Measurements from ENCODE around the gene SOX10.

The SOX10 gene

DNA sequence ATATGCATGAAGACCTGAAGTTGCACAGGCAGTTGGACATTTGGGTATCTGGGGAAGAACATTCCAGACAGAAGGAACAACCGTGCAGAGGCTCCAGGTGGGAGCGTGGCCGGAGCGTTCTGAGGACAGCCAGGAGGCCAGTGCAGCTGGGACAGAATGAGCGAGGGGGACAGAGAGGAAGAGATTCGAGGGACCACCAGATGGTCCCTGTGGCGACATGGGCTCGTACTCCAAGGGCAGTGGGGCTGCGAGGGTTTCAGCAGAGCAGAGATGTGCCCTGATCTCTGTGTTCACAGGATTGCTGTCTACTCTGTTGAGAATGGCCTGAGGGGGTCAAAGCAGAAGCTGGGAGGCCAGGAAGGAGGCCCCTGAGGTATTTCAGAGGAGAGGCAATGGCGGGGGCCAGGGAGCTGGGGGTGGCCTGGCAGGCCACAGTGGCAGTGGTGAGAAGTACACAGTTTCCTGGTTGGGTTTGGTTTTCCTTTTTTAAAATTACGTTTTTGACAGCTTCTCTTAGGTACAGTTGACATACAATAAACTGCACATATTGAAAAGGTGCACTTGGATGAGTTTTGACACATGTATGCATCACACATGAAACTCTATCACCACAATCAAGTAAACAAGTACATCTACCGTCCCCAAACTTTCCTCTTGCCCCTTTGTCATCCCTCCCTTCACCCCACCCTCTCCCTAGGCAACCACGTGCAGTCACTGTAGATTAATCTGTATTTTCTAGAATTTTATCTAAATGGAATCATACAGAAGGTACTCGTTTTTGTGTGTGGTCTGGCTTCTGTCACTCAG lies 24.8 kb upstream of the SOX10 start:
- no peaks in the 10 kb centered on the region for H3K36me3 ChIP-seq (ENCODE audit: control insufficient read depth, insufficient read depth, low read length)
- no peaks in the 10 kb centered on the region for H3K27me3 ChIP-seq (ENCODE audit: control insufficient read depth, insufficient read depth, low read length)
- no peaks in the 10 kb centered on the region for H3K9me3 ChIP-seq (ENCODE audit: control insufficient read depth, insufficient read depth, low read length)
- no peaks in the 10 kb centered on the region for H3K4me1 ChIP-seq (ENCODE audit: control insufficient read depth, insufficient read depth, low read length)
- H3K4me3 ChIP-seq (ENCODE audit: low read depth, low read length) = no peak overlapping the region
- no peak overlapping the region for H3K9ac ChIP-seq (ENCODE audit: low read depth, low read length)

DNA sequence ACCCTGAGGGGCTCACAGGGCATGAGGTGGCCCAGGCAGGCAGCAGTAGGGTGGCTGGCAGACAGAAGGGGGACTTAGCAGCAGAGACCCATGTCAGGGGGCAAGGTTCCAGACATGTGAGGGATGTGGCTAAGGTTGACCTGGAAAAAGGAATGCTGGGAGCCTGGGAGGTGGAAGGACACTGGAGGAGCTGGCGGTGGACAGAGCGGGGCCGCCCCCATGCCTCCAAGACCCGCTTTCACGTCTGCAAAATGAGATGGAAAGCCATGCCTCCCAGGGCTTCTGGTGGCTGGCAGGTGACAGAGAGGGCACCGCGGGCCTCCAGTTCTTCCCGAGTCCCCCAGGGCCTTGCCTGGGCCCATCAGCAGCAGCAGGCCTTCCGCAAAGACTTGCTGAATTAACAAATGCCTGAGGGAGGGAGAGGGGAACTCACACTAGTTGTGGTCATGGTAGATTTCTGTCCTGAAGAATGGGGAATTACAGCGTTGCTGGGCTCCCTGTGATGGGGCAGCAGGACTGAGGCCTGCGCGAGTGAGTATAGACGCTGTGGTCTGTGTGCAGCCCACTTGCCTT lies 23.1 kb upstream of the SOX10 start:
- Histone ChIP-seq H3K9me3 (ENCODE audit: control insufficient read depth, insufficient read depth, low read length) (no peaks in the 10 kb centered on the region), H3K9ac (ENCODE audit: low read depth, low read length) (no peak overlapping the region), H3K4me1 (ENCODE audit: control insufficient read depth, insufficient read depth, low read length) (no peaks in the 10 kb centered on the region), H3K27me3 (ENCODE audit: control insufficient read depth, insufficient read depth, low read length) (no peaks in the 10 kb centered on the region), H3K36me3 (ENCODE audit: control insufficient read depth, insufficient read depth, low read length) (no peaks in the 10 kb centered on the region), H3K4me3 (ENCODE audit: low read depth, low read length) (no peak overlapping the region)

- Histone ChIP-seq H3K4me3 (ENCODE audit: low read depth, low read length) (no peak overlapping the region), H3K4me1 (ENCODE audit: control insufficient read depth, insufficient read depth, low read length) (no peaks in the 10 kb centered on the region), H3K9ac (ENCODE audit: low read depth, low read length) (no peak overlapping the region), H3K9me3 (ENCODE audit: control insufficient read depth, insufficient read depth, low read length) (no peaks in the 10 kb centered on the region), H3K27me3 (ENCODE audit: control insufficient read depth, insufficient read depth, low read length) (no peaks in the 10 kb centered on the region), H3K36me3 (ENCODE audit: control insufficient read depth, insufficient read depth, low read length) (no peaks in the 10 kb centered on the region)
These were observed 22.6 kb upstream of the SOX10 start for GRCh38 chr22:38006906-38007305.

DNA sequence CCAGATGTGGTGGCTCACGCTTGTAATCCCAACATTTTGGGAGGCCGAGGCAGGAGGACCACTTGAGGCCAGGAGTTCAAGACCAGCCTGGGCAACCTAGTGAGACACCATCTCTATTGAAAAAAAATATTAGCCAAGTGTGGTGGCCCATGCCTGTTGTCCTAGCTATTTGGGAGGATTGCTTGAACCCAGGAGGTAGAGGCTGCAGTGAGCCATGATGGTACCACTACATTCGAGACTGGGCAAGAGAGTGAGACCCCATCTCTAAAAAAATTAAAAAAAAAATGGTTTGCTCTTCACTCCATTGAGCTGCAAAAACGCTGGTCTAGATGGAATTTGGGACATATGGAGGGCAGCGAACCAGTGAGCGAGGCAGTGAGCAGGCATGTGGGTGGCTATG lies 21.6 kb upstream of the SOX10 start:
- H3K27me3 ChIP-seq (ENCODE audit: control insufficient read depth, insufficient read depth, low read length) = no peaks in the 10 kb centered on the region
- H3K9me3 ChIP-seq (ENCODE audit: control insufficient read depth, insufficient read depth, low read length) = no peaks in the 10 kb centered on the region
- H3K4me1 ChIP-seq (ENCODE audit: control insufficient read depth, insufficient read depth, low read length) = no peaks in the 10 kb centered on the region
- no peaks in the 10 kb centered on the region for H3K36me3 ChIP-seq (ENCODE audit: control insufficient read depth, insufficient read depth, low read length)
- no peak overlapping the region for H3K4me3 ChIP-seq (ENCODE audit: low read depth, low read length)
- H3K9ac ChIP-seq (ENCODE audit: low read depth, low read length) = no peak overlapping the region

GRCh38 chr22:37999640-38000272 lies 15.4 kb upstream of the SOX10 start:
- Histone ChIP-seq H3K36me3 (ENCODE audit: control insufficient read depth, insufficient read depth, low read length) (no peaks in the 10 kb centered on the region), H3K4me1 (ENCODE audit: control insufficient read depth, insufficient read depth, low read length) (no peaks in the 10 kb centered on the region), H3K9ac (ENCODE audit: low read depth, low read length) (no peak overlapping the region), H3K9me3 (ENCODE audit: control insufficient read depth, insufficient read depth, low read length) (no peaks in the 10 kb centered on the region), H3K4me3 (ENCODE audit: low read depth, low read length) (no peak overlapping the region), H3K27me3 (ENCODE audit: control insufficient read depth, insufficient read depth, low read length) (no peaks in the 10 kb centered on the region)

DNA sequence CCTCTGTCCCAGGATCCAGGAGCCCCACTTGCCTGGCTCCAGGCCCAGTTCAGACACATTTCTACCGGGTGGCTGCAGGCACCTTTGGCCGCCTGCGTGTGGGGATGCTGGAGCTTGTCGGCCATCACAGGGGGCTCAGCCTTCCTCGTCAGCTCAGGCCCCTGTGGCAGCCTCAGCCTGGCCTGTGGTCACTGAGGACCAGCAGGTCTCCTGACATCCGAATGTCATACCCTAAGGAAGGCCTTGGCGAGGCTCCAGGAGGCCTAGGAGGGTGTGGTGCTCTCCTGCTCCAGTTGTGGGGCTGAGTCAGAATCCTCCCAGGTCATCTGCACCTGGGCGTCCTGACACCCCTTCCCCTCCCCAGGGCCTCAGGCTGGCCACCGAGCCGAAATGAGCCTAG lies 14.9 kb upstream of the SOX10 start:
- Histone ChIP-seq H3K36me3 (ENCODE audit: control insufficient read depth, insufficient read depth, low read length) (no peaks in the 10 kb centered on the region), H3K4me3 (ENCODE audit: low read depth, low read length) (no peak overlapping the region), H3K9ac (ENCODE audit: low read depth, low read length) (no peak overlapping the region), H3K4me1 (ENCODE audit: control insufficient read depth, insufficient read depth, low read length) (no peaks in the 10 kb centered on the region), H3K9me3 (ENCODE audit: control insufficient read depth, insufficient read depth, low read length) (no peaks in the 10 kb centered on the region), H3K27me3 (ENCODE audit: control insufficient read depth, insufficient read depth, low read length) (no peaks in the 10 kb centered on the region)

DNA sequence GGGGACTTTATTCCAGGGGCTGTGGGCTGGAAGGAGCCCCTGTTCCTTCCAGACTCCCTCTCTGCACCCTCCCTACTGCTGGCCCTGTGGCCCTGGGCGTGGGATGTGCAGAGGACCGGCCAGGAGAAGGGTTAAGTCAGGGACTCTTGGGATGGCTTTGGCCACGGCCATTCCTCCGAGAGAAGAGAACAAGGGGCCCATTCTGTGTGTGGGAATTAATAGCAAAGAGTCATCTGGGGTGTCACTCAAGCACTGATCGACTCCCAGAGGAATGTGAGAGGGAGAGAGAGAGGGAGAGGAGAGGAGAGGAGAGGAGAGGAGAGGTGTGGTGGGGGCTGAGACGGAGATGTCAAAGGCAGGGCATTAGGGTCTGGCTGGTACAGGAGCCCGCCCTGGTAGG lies 14.2 kb upstream of the SOX10 start:
- H3K9me3 ChIP-seq (ENCODE audit: control insufficient read depth, insufficient read depth, low read length) = no peaks in the 10 kb centered on the region
- no peaks in the 10 kb centered on the region for H3K36me3 ChIP-seq (ENCODE audit: control insufficient read depth, insufficient read depth, low read length)
- no peaks in the 10 kb centered on the region for H3K4me1 ChIP-seq (ENCODE audit: control insufficient read depth, insufficient read depth, low read length)
- H3K9ac ChIP-seq (ENCODE audit: low read depth, low read length) = no peak overlapping the region
- H3K4me3 ChIP-seq (ENCODE audit: low read depth, low read length) = no peak overlapping the region
- H3K27me3 ChIP-seq (ENCODE audit: control insufficient read depth, insufficient read depth, low read length) = no peaks in the 10 kb centered on the region

DNA sequence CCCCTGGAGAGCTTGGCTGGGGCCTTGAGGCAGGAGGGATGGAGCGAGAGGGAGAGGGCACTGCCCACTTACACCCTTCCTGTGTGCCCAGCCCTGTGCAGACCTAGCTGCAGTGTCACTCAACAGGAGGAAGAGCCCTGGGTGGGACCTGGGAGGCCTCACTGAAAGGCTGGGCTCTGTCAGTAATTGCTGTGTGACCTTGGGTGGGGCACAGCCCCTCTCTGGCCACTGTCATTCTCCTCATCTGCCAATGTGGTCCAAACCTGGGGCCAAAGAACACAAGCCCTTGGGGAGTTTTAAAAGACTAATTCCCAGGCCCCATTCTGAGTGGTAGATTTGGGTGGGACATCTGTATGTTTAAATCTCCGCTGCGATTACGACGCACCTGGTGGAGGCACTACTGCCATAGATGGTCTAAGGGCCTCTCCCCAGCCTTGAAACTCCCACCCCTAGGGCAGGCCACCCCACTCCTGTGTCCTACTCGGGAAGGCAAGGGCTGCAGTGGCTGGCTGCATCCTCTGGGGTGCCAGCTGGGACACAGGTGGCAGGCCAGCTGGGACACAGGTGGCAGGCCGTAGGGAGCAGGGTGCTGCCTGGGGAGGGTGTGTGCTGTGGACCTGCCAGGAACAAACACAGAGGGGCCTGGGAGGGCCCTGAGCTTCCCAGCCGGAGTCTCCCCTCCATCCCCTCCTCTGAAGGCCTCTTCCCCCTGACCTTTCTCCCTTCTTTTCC lies 12.3 kb upstream of the SOX10 start:
- no peak overlapping the region for H3K9ac ChIP-seq (ENCODE audit: low read depth, low read length)
- no peaks in the 10 kb centered on the region for H3K36me3 ChIP-seq (ENCODE audit: control insufficient read depth, insufficient read depth, low read length)
- no peak overlapping the region for H3K4me3 ChIP-seq (ENCODE audit: low read depth, low read length)
- H3K27me3 ChIP-seq (ENCODE audit: control insufficient read depth, insufficient read depth, low read length) = no peaks in the 10 kb centered on the region
- no peaks in the 10 kb centered on the region for H3K4me1 ChIP-seq (ENCODE audit: control insufficient read depth, insufficient read depth, low read length)
- no peaks in the 10 kb centered on the region for H3K9me3 ChIP-seq (ENCODE audit: control insufficient read depth, insufficient read depth, low read length)

GRCh38 chr22:37996079-37996478 lies 11.7 kb upstream of the SOX10 start:
- H3K4me1 ChIP-seq (ENCODE audit: control insufficient read depth, insufficient read depth, low read length) = no peaks in the 10 kb centered on the region
- no peak overlapping the region for H3K4me3 ChIP-seq (ENCODE audit: low read depth, low read length)
- no peaks in the 10 kb centered on the region for H3K36me3 ChIP-seq (ENCODE audit: control insufficient read depth, insufficient read depth, low read length)
- no peaks in the 10 kb centered on the region for H3K27me3 ChIP-seq (ENCODE audit: control insufficient read depth, insufficient read depth, low read length)
- H3K9me3 ChIP-seq (ENCODE audit: control insufficient read depth, insufficient read depth, low read length) = no peaks in the 10 kb centered on the region
- no peak overlapping the region for H3K9ac ChIP-seq (ENCODE audit: low read depth, low read length)

- no peak overlapping the region for H3K9ac ChIP-seq (ENCODE audit: low read depth, low read length)
- H3K36me3 ChIP-seq (ENCODE audit: control insufficient read depth, insufficient read depth, low read length) = no peaks in the 10 kb centered on the region
- H3K9me3 ChIP-seq (ENCODE audit: control insufficient read depth, insufficient read depth, low read length) = no peaks in the 10 kb centered on the region
- H3K4me1 ChIP-seq (ENCODE audit: control insufficient read depth, insufficient read depth, low read length) = no peaks in the 10 kb centered on the region
- H3K27me3 ChIP-seq (ENCODE audit: control insufficient read depth, insufficient read depth, low read length) = no peaks in the 10 kb centered on the region
- no peak overlapping the region for H3K4me3 ChIP-seq (ENCODE audit: low read depth, low read length)
These were observed 11.1 kb upstream of the SOX10 start for GRCh38 chr22:37995460-37995859.

GRCh38 chr22:37994982-37995381 lies 10.6 kb upstream of the SOX10 start:
- Histone ChIP-seq H3K36me3 (ENCODE audit: control insufficient read depth, insufficient read depth, low read length) (no peaks in the 10 kb centered on the region), H3K27me3 (ENCODE audit: control insufficient read depth, insufficient read depth, low read length) (no peaks in the 10 kb centered on the region), H3K9me3 (ENCODE audit: control insufficient read depth, insufficient read depth, low read length) (no peaks in the 10 kb centered on the region), H3K4me1 (ENCODE audit: control insufficient read depth, insufficient read depth, low read length) (no peaks in the 10 kb centered on the region), H3K4me3 (ENCODE audit: low read depth, low read length) (no peak overlapping the region), H3K9ac (ENCODE audit: low read depth, low read length) (no peak overlapping the region)
